OCI-M1 (cell line): ENCODE results near the gene SESTD1.

Source experiments
- DNase-seq: peaks from one replicate; lab custom pipeline; 2025; lab: John Stamatoyannopoulos, UW

Gene SESTD1

GRCh38 chr2:179191110-179191509 lies 73.5 kb downstream of the SESTD1 start:
- no peak for DNase-seq

DNA sequence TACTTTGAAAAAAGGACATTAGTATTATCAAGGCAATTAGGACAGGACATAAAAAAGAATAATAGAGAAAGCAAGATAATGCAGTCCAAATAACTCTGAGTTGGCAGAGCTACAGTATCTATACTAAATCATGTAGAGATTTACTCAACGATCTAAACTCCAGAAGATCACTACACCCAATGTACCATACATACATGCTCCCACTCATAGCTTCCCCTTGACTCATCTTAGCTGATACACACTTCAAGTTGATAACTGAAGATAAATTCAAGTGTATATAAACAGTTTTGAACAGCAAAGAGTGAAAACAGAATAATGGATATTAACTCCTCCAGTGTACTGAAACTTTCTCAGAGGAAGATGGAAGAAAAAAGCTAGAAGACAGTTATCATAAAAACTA lies 78.5 kb downstream of the SESTD1 start:
- no peak for DNase-seq

DNA sequence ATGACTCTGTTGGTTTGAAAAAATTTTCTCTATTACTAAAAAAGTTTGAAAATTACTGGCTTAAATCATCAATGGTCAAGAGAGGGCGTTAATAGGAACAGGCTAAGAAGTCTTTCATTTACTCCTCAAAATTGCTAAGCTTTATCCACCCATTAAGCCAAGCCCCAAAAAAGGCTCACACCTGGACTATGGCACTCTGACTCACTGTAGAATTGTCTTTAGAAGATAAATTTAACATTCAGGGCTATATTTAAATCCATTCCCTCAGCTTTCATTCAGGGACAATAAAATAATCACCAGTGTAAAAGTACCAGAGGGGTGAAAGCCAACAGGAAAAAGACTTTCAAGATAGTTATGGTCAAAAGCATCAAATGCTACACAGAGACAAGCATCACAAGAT lies 80.0 kb downstream of the SESTD1 start:
- DNase-seq: no peak

GRCh38 chr2:179181002-179181401 lies 83.6 kb downstream of the SESTD1 start:
- no peak for DNase-seq

GRCh38 chr2:179180242-179180641 lies 84.4 kb downstream of the SESTD1 start:
- DNase-seq: no peak

DNA sequence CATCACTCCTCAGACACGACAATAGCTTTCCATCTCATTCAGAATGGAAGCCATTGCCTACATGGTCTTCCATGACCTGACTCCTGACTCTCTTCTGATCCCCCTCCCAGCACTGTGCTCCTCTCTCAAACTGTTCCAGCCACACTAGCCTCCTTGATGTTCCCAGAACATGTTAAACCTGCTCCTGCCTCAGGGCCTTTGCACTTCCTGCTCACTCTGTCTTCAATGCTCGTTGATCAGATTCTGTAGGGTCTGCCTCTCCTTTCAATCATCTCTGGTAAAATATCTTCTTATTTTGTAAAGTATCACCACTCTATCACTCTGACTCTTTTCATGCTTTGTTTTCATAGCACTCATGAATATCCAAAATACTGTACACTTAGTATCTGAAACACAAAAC lies 84.9 kb downstream of the SESTD1 start:
- no peak for DNase-seq

GRCh38 chr2:179177694-179178093 lies 86.9 kb downstream of the SESTD1 start:
- DNase-seq: peak; percentile 47

- no peak for DNase-seq
These were observed 90.4 kb downstream of the SESTD1 start for GRCh38 chr2:179174240-179174639.

- DNase-seq: peak; percentile 54
These were observed 91.7 kb downstream of the SESTD1 start for GRCh38 chr2:179172894-179173293.

- no peak for DNase-seq
These were observed 93.3 kb downstream of the SESTD1 start for GRCh38 chr2:179171371-179171770.

GRCh38 chr2:179170901-179171300 lies 93.7 kb downstream of the SESTD1 start:
- peak; percentile 52 for DNase-seq

GRCh38 chr2:179165356-179166000 lies 99.2 kb downstream of the SESTD1 start:
- DNase-seq: no peak

- no peak for DNase-seq
These were observed 123.4 kb downstream of the SESTD1 start for GRCh38 chr2:179141206-179141605.

- DNase-seq: no peak
These were observed 124.1 kb downstream of the SESTD1 start for GRCh38 chr2:179140571-179140970.

- no peak for DNase-seq
These were observed 125.1 kb downstream of the SESTD1 start for GRCh38 chr2:179139506-179139905.

DNA sequence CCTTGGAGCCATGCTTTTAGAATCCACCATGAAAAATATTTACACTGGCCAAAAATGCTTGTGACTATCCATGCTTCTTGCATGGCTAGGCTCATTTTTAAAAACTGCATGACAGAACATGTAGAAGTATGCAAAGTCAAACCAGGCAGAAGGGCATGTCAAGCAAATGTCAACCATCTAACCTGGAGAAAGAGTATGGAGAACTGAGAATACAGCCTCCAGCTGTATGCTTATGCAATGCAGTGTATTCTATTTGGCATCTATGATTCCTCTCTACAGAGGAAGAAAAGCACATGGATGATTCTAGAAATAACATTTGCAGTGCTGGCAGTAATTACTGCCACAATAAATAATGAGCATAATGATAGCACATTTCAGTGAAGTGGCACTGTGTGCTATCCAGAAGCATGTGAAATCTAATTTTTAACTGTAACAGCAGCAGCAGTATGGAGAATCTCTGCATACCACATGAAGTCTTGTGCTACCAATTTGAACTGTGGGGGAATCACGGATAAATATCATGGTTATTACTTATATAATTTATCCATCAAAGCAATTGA lies 127.4 kb downstream of the SESTD1 start:
- DNase-seq: no peak

DNA sequence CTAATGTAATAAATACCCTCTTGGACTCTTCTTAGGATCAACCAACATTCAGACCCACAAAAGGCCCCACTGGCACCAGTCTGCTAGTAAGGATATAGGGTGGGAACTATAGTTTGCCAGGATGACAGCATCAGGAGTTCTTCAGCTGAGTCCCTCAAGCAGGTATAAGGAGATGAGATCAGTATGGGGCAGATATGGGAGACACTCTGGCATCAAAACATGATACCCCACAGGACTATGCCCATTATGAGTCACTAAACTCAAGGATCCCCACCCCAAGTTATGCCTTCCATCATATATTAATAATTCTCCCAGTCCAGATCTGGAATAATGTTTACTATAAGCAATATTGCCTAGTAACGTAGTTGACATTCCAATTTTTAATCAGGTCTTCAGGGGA lies 131.6 kb downstream of the SESTD1 start:
- no peak for DNase-seq

GRCh38 chr2:179132076-179132475 lies 132.6 kb downstream of the SESTD1 start:
- DNase-seq: no peak

DNA sequence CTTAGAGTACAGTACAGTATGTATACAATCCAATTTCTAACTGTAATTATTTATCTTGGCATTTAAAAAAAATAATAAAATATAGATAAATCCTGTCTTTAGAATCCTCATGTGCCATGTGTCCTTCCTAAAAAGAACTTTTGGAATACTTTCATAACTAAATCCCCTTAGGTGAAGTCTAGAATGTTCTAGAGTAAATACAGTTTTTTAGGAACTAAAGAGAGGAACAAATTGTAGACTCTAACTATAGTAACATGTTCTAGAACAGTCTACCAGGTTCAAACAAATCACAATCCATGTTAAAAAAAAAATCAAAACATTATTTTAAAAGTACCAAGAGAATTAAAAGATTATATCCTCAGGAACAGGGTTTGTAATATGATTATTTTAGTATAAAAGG lies 134.1 kb downstream of the SESTD1 start:
- no peak for DNase-seq

DNA sequence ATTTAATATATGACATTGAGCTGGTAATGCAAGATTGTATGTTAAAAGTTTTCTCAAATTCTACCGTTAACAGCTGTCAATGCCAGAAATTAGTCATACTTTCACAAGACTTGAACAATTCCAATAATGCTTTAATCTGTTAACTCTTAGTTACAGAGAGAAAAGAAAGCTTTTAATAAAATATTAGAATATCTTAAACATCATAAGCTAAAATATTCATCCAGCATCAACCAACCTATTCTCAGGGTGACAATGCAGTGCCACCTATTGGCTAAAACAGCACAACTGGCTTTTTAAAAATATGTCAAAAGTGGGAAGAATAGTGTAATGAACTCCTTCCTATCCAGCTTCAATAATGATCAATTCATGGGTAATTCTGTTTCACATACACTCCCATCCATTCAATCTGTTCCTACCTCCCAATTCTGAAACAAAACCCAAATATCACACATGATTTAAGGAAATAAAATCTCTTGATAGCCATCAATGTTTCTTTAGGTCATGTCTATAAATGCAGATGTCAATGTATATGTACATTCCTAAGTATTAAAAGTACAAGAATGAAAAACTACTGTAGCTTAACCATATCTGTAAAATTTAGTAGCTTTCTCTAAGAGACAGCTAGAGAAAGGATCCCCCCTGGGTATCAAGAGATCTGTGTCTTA lies 134.9 kb downstream of the SESTD1 start:
- DNase-seq: peak; percentile 55

DNA sequence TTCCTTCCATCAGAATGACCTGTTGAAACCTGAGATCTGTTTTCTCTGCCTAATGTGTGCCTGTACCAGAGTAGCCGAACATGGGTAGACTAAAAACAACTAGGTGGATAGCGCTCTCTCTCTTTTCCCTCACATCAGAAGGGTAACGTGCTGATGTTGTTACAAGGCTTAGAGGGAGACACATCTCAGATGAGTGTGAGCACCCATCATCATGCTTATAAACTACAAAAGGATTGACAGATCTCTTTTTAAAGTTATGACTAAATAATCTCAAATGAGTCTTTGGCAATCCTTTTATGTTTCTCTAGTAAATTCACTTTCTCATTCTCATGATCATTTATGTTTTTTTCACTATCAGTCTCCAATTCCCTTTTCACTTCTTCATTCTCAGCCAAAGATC lies 139.2 kb downstream of the SESTD1 start:
- no peak for DNase-seq

GRCh38 chr2:179124282-179124681 lies 140.3 kb downstream of the SESTD1 start:
- DNase-seq: no peak

DNA sequence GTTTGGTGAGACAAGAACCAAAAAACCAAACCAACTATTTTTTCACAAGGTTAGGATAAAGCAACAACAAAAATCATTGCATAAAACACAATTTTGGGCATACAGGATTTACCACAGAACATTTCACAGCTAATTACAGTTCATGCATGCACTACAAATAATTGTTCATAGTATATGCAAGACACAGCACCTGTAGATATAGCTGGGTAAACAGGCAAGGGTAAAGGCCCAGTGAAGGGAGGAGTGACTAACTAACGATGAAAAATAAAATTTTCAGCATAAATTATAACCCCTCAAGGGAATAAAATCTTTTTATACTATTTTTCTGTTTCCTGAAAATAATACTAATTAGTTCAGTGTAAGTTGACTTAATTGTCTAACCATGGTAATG lies 141.4 kb downstream of the SESTD1 start:
- DNase-seq: no peak

- DNase-seq: peak; percentile 22
These were observed 156.9 kb downstream of the SESTD1 start for GRCh38 chr2:179107737-179108136.
